HepG2 (cell line): ENCODE data around the gene MYEOV. TPM values are rescaled to one million over a fixed set of nuclear protein-coding genes. Genes with fewer than 3 reads are reported as not detected.

Experiments used
- ATAC-seq: fragments of 200-7000 bp; cut with Tn5 transposase; 3 replicates; pipeline ENCODE4 v1.9.1; 2020; ENCODE audit warnings: mild to moderate bottlenecking, moderate library complexity
- BruUV-seq: library from RNA; stranded (reverse); fragments of 400-500 nt; replicated peaks from 2 replicates; lab custom pipeline; 2021; lab: Mats Ljungman, UMichigan
- CTCF ChIA-PET: fragments of 300-600 bp; formaldehyde crosslinking; extraction: SDS; loops from one replicate; lab custom pipeline; 2021; ENCODE audit warnings: low total read pairs, inconsistent platforms, low intra/inter-chr PET ratio; lab: Yijun Ruan, JAX
- POLR2A ChIA-PET: fragments of 350-600 bp; sonication (Branson Sonifier 250); formaldehyde crosslinking; loops from one replicate; lab custom pipeline; 2020; ENCODE audit warnings: antibody characterized with exemption, inconsistent platforms; lab: Yijun Ruan, JAX
- DNase-seq: peaks from one replicate; pipeline ENCODE4 v3.0.0-alpha.2; 2015; ENCODE audit warnings: low spot score
- FAIRE-seq: peaks from 3 replicates; lab custom pipeline; 2011; peaks lifted over from hg19 to GRCh38; lab: Jason Lieb, UNC
- H2AFZ ChIP-seq: one replicate; pipeline ENCODE4 v1.6.1; 2011; ENCODE audit warnings: low read length, inconsistent platforms
- H3K27ac ChIP-seq: fragments of 300-600 bp; 3 replicates; pipeline ENCODE4 v1.8.0; 2011; ENCODE audit warnings: mixed run types, mild to moderate bottlenecking, mixed read lengths, low read length, inconsistent platforms; ENCODE audit not compliant: insufficient read depth; ENCODE audit errors: extremely low read length
- H3K27me3 ChIP-seq, 2 experiments: fragments of 200-600 bp in 1 of 2; 2 replicates in 1 of 2; 3 replicates in 1 of 2; pipeline versions ENCODE4 v1.6.0 to v1.8.0; 2011; ENCODE audit warnings: low read length in 2 of 2, mild to moderate bottlenecking in 2 of 2, moderate library complexity in 2 of 2, inconsistent platforms in 1 of 2; ENCODE audit not compliant: insufficient read depth in 2 of 2, control insufficient read depth in 1 of 2
- H3K36me3 ChIP-seq, 2 experiments: fragments of 200-600 bp in 1 of 2; replicated peaks in 1 of 2; 2 replicates in 1 of 2; 3 replicates in 1 of 2; pipeline versions ENCODE4 v1.5.1 to v1.8.0; 2011; ENCODE audit warnings: low read length in 2 of 2, inconsistent platforms in 1 of 2; ENCODE audit not compliant: insufficient read depth in 2 of 2, control insufficient read depth in 1 of 2
- H3K4me1 ChIP-seq: 2 replicates; pipeline ENCODE4 v1.5.1; 2012; ENCODE audit warnings: low read length, inconsistent platforms; ENCODE audit not compliant: insufficient read depth
- H3K4me2 ChIP-seq: 2 replicates; pipeline ENCODE4 v1.6.0; 2011; ENCODE audit warnings: low read depth, low read length, inconsistent platforms
- H3K4me3 ChIP-seq, 3 experiments: fragments of 200-600 bp in 1 of 3; sonication (generic), shearing (Covaris generic) in 1 of 3; replicated peaks in 1 of 3; 2 replicates each; pipeline ENCODE4 v1.5.1; 2011 to 2016; ENCODE audit warnings: low read length in 3 of 3, inconsistent platforms in 2 of 3, low read depth in 2 of 3, mild to moderate bottlenecking in 2 of 3, control low read depth in 1 of 3, mixed read lengths in 1 of 3; ENCODE audit not compliant: insufficient read depth in 1 of 3
- H3K79me2 ChIP-seq: one replicate; pipeline ENCODE4 v1.6.1; 2011; ENCODE audit warnings: low read length, inconsistent platforms; ENCODE audit not compliant: insufficient read depth
- H3K9ac ChIP-seq: 2 replicates; pipeline ENCODE4 v1.6.0; 2011; ENCODE audit warnings: mild to moderate bottlenecking, low read depth, low read length, inconsistent platforms; ENCODE audit not compliant: insufficient read depth
- H3K9me3 ChIP-seq: 2 replicates; pipeline ENCODE4 v1.5.1; 2012; ENCODE audit warnings: mild to moderate bottlenecking, low read length
- H4K20me1 ChIP-seq: 2 replicates; pipeline ENCODE4 v1.6.0; 2011; ENCODE audit warnings: inconsistent platforms, mild to moderate bottlenecking, low read length, moderate library complexity; ENCODE audit not compliant: insufficient read depth
- EP300 ChIP-seq, 3 experiments: sonication (generic) in 1 of 3; formaldehyde crosslinking in 1 of 3; IDR thresholded peaks; 2 replicates each; pipeline versions ENCODE4 v1.5.1 to v1.6.1; 2011 to 2020; ENCODE audit warnings: low read depth in 2 of 3, low read length in 2 of 3, borderline replicate concordance in 1 of 3, improper control_type of control experiment in 1 of 3, mild to moderate bottlenecking in 1 of 3, missing genetic modification reagents in 1 of 3, moderate library complexity in 1 of 3
- FOSL2 ChIP-seq: sonication (generic); formaldehyde crosslinking; IDR thresholded peaks from 2 replicates; pipeline ENCODE4 v1.4.0; 2020; ENCODE audit warnings: missing genetic modification reagents
- HDAC1 ChIP-seq: sonication (generic); formaldehyde crosslinking; IDR thresholded peaks from 2 replicates; pipeline ENCODE4 v1.5.1; 2020; ENCODE audit warnings: mild to moderate bottlenecking, missing genetic modification reagents
- HMG20B ChIP-seq: conservative IDR thresholded peaks from 2 replicates; pipeline ENCODE4 v1.6.1; 2016; ENCODE audit warnings: missing genetic modification reagents, missing compliant biosample characterization
- MATR3 ChIP-seq: sonication (generic); formaldehyde crosslinking; IDR thresholded peaks from 2 replicates; pipeline ENCODE4 v1.4.0; 2020; ENCODE audit warnings: missing genetic modification reagents
- MTA3 ChIP-seq: sonication (generic); formaldehyde crosslinking; IDR thresholded peaks from 2 replicates; pipeline ENCODE4 v1.4.0; 2020; ENCODE audit warnings: missing genetic modification reagents
- RXRA ChIP-seq: sonication (generic); formaldehyde crosslinking; IDR thresholded peaks from 2 replicates; pipeline ENCODE4 v1.5.1; 2020; ENCODE audit warnings: missing genetic modification reagents
- SMAD9 ChIP-seq: sonication (generic); formaldehyde crosslinking; IDR thresholded peaks from 2 replicates; pipeline ENCODE4 v1.5.1; 2020; ENCODE audit warnings: mild to moderate bottlenecking, missing genetic modification reagents
- ZBTB4 ChIP-seq: sonication (generic); formaldehyde crosslinking; IDR thresholded peaks from 2 replicates; pipeline ENCODE4 v1.4.0; 2020; ENCODE audit warnings: missing genetic modification reagents, mild to moderate bottlenecking, borderline replicate concordance
- WGBS: methylation state at CpG from one replicate; pipeline ENCODE4 v1.1.6; 2017; ENCODE audit warnings: low lambda C conversion rate; 5-methylcytosine and 5-hydroxymethylcytosine counted together
- in situ Hi-C: cut with HindIII; loops from 2 replicates; pipeline ENCODE4 v1.10.0; 2017; ENCODE audit warnings: low pct_unique_long_range_greater_than_20kb; ENCODE audit not compliant: extremely low pct_ligation_motif_present
- intact Hi-C: fragments of 100-400 bp; cut with micrococcal nuclease; formaldehyde crosslinking; loops from one replicate; pipeline ENCODE4 v1.10.0; 2022; ENCODE audit not compliant: unreplicated experiment
- polyA plus RNA-seq, 8 experiments: library from polyadenylated mRNA; depleted of rRNA in 3 of 8; stranded (reverse) in 7 of 8; unstranded in 1 of 8; fragments of >200 nt; fragmentation: Illumina TruSeq in 4 of 8; extraction: Trizol in 4 of 8; gene quantifications; 2 replicates each; pipeline versions ENCODE4 v1.2.1 to v1.2.3, GENCODE V29; 2011 to 2016; ENCODE audit warnings: low read depth in 4 of 8, missing spikeins in 1 of 8, mixed read lengths in 1 of 8; ENCODE audit not compliant: insufficient read depth in 1 of 8
- total RNA-seq, 5 experiments: library from RNA; depleted of rRNA; stranded (reverse); fragments of >200 nt; fragmentation: Illumina TruSeq; extraction: Trizol; gene quantifications; 2 replicates each; pipeline ENCODE4 v1.2.3, GENCODE V29; 2016; ENCODE audit warnings: low read depth in 1 of 5
- TF ChIP-seq, protein P1 (sequence below): fragments of 450-650 bp; IDR thresholded peaks from 2 replicates; pipeline ENCODE4 v1.6.1; 2017; ENCODE audit warnings: mild to moderate bottlenecking
- TF ChIP-seq, protein P2 (sequence below): IDR thresholded peaks from 2 replicates; pipeline ENCODE4 v1.6.1; 2016; ENCODE audit warnings: missing biosample characterization, missing genetic modification reagents, low read depth
- TF ChIP-seq, protein P3 (sequence below): IDR thresholded peaks from 2 replicates; pipeline ENCODE4 v1.6.1; 2016; ENCODE audit warnings: low read depth, control low read depth

Gene MYEOV
- total and polyA plus RNA-seq, 2 of the 13 experiments (the other 11 are each of a cell fraction or from before 2014, with no cell fraction given): 0.33 to 1.8 TPM

- no peaks in the 10 kb centered on the region for H3K36me3 ChIP-seq
- no peak for FAIRE-seq
- ChIA-PET CTCF (no interaction called here), POLR2A (interaction anchor here (0.7 kb wide), 1 partner anchor 8 kb away, joined by 4 read pairs; no protein-coding TSS in a partner anchor)
- H3K9ac ChIP-seq: no peak overlapping the region
- H3K4me1 ChIP-seq: peaks cover 20% of the 10 kb centered on the region
- H3K79me2 ChIP-seq: no peaks in the 10 kb centered on the region
- peak; percentile 15; the same call in 1 of the 3 replicates for ATAC-seq
- in situ Hi-C loops (no loop called here), intact Hi-C loops (no loop called here)
- H3K9me3 ChIP-seq: no peaks in the 10 kb centered on the region
- peaks cover 5 to 22% of the 10 kb centered on the region in 2 experiments; a peak in 4 of 5 replicates for H3K27me3 ChIP-seq
- no peak overlapping the region for H3K27ac ChIP-seq
- no peak overlapping the region for H2AFZ ChIP-seq
- DNase-seq: peak; percentile 62
- H4K20me1 ChIP-seq: no peaks in the 10 kb centered on the region
- WGBS: 29% methylated on average over 5 of the region's 20 CpGs
- H3K4me3 ChIP-seq: no peak overlapping the region
- H3K4me2 ChIP-seq: peak overlapping the region; percentile 37; the same call in 1 of the 2 replicates
- no TSS peak for BruUV-seq
- TF ChIP-seq MATR3 (CRISPR knock-in tag) (no peak), RXRA (CRISPR knock-in tag) (peak; percentile 41; the same call in 1 of the 2 replicates), HMG20B (no peak), EP300 (IDR thresholded peaks at IDR 0.05; ENCODE audit: low read depth in 2 of 2, low read length in 2 of 2) (peak in 1 of 2 experiments; percentile 34; a peak in 1 of 4 replicates), EP300 (CRISPR knock-in tag; IDR thresholded peaks at IDR 0.05; ENCODE audit: borderline replicate concordance) (no peak), SMAD9 (CRISPR knock-in tag) (0 out of 2 replicates have a peak, but pooled peaks have one; percentile 57), ZBTB4 (CRISPR knock-in tag) (no peak), FOSL2 (CRISPR knock-in tag) (peak; percentile 30; the same call in 1 of the 2 replicates), HDAC1 (CRISPR knock-in tag) (no peak), MTA3 (CRISPR knock-in tag) (no peak)
- TF ChIP-seq, protein P1, sequence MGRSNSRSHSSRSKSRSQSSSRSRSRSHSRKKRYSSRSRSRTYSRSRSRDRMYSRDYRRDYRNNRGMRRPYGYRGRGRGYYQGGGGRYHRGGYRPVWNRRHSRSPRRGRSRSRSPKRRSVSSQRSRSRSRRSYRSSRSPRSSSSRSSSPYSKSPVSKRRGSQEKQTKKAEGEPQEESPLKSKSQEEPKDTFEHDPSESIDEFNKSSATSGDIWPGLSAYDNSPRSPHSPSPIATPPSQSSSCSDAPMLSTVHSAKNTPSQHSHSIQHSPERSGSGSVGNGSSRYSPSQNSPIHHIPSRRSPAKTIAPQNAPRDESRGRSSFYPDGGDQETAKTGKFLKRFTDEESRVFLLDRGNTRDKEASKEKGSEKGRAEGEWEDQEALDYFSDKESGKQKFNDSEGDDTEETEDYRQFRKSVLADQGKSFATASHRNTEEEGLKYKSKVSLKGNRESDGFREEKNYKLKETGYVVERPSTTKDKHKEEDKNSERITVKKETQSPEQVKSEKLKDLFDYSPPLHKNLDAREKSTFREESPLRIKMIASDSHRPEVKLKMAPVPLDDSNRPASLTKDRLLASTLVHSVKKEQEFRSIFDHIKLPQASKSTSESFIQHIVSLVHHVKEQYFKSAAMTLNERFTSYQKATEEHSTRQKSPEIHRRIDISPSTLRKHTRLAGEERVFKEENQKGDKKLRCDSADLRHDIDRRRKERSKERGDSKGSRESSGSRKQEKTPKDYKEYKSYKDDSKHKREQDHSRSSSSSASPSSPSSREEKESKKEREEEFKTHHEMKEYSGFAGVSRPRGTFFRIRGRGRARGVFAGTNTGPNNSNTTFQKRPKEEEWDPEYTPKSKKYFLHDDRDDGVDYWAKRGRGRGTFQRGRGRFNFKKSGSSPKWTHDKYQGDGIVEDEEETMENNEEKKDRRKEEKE: no peak
- TF ChIP-seq, protein P2, sequence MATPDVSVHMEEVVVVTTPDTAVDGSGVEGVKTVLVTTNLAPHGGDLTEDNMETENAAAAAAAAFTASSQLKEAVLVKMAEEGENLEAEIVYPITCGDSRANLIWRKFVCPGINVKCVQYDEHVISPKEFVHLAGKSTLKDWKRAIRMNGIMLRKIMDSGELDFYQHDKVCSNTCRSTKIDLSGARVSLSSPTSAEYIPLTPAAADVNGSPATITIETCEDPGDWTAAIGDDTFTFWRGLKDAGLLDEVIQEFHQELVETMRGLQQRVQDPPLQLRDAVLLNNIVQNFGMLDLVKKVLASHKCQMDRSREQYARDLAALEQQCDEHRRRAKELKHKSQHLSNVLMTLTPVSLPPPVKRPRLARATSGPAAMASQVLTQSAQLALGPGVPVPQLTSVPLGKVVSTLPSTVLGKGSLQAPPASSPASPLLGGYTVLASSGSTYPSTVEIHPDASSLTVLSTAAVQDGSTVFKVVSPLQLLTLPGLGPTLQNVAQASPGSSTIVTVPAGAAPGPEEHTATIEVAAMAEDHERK: no peak
- TF ChIP-seq, protein P3, sequence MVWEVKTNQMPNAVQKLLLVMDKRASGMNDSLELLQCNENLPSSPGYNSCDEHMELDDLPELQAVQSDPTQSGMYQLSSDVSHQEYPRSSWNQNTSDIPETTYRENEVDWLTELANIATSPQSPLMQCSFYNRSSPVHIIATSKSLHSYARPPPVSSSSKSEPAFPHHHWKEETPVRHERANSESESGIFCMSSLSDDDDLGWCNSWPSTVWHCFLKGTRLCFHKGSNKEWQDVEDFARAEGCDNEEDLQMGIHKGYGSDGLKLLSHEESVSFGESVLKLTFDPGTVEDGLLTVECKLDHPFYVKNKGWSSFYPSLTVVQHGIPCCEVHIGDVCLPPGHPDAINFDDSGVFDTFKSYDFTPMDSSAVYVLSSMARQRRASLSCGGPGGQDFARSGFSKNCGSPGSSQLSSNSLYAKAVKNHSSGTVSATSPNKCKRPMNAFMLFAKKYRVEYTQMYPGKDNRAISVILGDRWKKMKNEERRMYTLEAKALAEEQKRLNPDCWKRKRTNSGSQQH (CRISPR knock-in tag): no peak
Observed at GRCh38 chr11:69287968-69288882, 5.7 kb upstream of the MYEOV start.
